ENCODE data around the gene RRAS.

DNA sequence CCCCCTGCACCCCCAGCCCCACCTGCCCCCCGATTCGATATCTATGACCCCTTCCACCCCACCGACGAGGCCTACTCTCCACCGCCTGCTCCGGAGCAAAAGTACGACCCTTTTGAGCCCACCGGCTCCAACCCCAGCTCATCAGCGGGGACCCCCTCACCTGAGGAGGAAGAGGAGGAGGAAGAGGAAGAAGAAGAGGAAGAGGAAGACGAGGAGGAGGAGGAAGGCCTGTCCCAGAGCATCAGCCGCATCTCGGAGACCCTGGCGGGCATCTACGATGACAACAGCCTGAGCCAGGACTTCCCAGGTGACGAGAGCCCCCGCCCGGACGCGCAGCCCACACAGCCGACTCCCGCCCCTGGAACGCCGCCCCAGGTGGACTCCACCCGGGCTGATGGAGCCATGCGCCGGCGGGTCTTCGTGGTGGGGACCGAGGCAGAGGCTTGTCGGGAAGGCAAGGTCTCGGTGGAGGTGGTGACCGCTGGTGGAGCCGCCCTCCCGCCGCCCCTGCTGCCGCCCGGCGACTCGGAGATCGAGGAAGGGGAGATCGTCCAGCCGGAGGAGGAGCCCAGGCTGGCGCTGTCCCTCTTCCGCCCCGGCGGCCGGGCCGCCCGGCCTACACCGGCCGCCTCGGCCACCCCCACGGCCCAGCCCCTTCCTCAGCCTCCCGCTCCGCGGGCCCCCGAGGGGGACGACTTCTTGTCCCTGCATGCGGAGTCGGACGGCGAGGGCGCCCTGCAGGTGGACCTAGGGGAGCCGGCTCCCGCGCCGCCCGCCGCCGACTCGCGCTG lies 11.3 kb upstream of the RRAS start:
- no peak for TF ChIP-seq CTCF (IDR thresholded peaks at IDR 0.05)
- TF ChIP-seq POLR2A (IDR thresholded peaks at IDR 0.05), result no peak

All from right lobe of liver (tissue), 4 donors.